Activated CD4-positive, alpha-beta T cell treated with anti-CD3 and anti-CD28 coated beads, Interleukin-2, amount 50 U/mL, for 48 hours (primary cell): Measurements from ENCODE around the gene TRPM5.
A peak's percentile ranks its signal among the peaks of the same experiment; 100 is the strongest.

Source experiments
- DNase-seq, 2 experiments: peaks; one replicate each; pipeline ENCODE4 v3.0.0-alpha.2; 2020

The TRPM5 gene

DNA sequence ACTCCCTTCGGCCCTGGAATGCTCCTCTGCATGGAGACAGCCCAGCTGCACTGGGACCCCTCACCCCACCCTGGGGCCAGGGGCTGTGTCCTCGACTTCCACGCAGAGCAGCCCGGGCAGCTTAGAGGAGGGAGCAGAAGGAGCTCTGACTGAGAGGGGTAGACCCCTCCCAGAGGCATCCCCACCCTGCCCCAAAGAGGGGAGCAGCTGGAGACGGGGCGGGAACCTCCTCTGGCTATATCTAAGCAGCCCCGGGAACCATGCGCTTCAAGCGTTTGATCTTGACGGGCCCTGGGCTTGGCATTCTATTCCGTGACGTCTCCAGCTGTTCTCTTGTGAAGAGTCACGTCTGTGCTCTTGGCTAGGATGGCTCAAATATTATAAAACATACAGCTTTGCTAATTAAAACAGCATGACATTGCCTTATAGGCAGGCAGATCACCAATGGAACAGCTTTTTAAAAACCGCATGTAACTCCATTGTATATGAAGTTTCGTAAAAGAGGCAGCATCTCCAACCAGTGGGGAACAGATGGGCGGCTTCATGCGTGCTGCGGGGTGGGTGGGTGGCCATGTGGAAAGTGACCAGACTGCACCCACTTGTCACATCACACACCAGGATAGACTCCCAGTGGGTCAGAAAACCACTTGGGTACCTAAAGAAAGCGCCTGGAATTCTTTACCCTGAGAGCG is 8.2 kb upstream of the TRPM5 start:
- DNase-seq, result no peak

DNA sequence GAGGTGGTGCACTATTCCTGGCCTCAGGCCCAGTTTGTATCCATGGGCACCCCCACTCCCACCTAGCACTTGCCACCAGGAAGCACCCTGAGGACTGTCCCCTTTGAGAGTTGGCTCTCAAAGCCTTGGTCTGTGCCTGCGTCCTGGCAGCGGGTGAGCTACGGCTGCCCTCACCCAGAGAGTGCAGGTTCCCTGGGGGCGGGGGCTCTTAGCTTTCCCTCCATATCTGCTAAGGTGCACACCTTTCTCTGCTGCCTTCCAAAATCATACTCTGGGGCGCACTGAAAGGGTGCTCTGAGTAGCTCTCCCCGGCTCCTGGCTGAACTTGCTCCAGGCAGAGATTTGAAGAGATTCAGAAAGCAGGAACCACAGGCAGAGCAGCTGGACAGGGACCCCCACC is 7.6 kb upstream of the TRPM5 start:
- DNase-seq, result no peak

- DNase-seq, result no peak
These were observed 7.0 kb upstream of the TRPM5 start for GRCh38 chr11:2451336-2451735.

DNA sequence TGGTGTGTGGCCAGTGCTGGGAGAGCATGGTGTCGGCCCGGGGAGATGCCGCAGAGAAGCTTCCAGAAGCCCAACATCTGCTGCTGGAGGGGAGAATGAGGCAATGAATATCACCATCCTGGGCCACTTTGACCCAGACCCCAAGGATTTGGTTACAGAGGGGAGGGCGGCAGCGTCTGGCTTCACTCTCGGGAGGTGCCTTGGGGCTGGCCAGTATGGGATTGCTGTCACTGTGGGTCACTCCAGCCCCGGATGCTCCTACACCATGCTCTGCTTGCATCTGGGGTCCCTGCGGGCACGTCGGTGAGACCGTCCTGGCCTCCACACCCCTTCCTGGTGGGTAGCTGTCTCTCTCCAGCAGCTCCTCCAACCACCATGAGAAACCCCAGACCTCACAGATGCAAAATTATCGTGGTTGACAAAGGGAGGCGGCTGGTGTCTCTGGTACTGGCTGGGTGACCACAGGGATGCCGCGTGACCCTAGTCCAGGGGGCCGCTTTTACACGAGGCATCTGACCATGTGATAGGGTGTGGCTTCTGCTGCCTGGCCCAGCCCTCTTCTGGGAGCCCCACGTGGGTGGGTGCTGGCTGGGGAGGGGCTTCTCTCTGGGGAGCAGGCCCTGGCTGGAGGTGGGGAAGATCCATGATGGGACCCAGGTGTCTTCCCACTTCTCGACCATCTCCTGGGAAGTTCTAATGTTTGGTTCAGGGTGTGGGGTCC is 6.2 kb upstream of the TRPM5 start:
- DNase-seq, result no peak

DNA sequence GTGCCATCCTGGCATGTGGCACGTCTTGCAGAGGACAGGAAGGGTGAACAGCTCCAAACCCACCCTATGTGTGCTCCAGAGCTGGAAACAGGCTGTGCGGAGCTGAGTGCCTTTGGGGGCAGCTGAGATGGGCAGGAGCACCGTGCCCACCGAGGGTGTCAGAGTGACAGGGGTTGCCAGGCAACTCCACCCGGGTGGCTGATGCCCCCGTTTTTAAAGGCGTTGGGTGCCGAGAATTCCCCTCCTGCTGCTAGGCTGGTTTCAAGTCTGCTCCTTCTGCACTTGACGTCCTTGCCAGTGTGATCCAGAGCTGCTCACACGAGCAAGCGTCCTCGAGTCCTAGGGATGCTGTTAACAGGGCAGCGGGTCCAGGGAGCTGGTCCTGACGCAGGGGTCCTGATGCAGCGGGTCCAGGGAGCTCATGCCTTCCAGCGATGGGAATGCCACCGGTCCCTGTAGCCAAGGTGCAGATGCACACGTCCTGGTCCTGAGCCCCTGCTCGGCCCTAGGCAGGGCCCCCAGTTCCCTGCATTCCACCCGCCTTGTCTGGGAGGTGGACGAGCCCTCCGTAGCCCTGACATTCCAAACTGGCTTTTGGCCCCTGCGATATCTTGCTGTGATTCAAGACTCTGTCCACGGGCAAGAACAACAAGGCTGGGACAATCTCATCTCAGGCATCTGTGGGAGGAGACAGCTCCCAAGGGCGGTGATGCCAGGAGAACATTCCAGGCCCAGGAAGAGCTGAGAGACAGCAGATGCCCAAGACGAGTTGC is 5.4 kb upstream of the TRPM5 start:
- no peak for DNase-seq

DNA sequence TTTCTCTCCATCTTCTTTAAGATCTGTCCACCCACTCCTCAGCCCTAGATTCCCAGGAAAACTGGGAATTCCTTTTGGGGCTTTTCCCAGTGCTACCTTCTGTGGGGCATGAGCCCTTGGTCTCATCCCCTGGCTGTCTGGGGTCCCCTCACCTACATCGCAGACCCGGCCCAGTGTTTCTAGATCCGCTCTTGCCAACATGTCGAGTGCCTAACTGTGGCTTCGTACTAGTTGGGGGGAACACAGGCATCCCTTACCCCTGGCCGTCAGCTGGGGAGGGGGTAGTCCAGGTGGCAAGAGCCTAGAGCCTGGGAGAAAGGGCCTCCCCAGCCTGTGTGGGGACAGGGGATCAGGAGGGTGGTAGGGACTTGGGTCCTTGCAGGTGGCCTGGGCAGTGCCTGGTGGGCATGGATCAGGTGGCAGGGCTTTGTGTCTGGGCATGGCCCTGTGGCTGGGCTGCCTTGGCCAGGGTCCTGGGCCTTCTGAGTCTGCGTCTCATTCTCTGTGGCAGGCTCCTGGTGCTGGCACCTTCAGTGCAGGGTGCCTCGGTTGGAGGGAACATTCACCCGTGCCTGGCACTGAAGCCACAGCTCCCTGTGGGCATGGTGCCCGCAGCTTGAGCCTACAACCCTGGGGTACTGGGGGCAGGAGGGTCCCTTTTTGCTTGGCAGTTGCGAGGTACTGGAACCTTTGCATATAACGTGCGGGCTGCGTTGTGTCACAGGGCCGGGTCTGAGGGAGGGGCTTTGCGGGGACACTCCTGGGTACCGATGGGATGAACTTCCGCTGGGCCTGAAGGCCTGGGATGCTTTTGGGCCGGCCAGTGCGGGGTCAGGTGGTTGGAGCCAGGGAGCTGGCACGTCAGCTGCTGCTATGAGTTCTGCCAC is 4.6 kb upstream of the TRPM5 start:
- DNase-seq, result no peak

DNA sequence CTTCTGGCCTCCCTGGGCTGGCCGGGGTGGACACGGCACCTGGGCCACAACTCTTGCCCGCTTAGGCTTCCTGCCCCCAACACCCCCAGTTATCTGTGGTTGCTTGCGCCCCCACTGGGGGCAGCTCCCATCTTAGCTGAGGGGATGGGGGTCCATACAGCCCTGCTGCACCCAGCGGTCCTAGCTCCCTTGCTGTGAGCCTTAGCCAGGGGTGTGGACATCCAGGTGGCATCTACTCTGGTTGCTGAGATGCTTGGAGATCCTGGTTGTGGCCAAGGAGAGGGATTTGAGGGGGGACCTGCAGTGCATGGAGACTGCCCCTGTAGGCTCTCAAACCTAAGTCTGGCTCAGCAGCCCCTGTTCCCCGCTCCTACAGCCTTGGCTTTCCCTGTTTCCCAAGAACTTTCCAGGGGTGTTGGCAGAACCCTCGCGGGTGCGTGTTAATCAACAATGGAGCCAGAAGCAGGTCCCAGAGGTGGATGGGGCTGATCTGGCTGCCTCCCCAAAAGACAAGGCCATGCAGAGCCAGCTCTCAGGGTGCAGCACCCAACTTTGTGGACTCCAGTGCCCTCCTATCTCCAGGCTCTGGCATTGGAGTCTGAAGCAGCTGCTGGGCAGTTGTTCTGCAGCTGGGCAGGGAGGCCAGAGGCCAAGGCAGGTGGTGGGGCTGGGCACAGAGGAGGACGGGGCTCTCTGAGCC is 3.8 kb upstream of the TRPM5 start:
- no peak for DNase-seq

- DNase-seq, result peak in 1 of 2 experiments; percentile 20
These were observed 3.1 kb upstream of the TRPM5 start for GRCh38 chr11:2447253-2447950.

- peak in 1 of 2 experiments; percentile 42 for DNase-seq
These were observed 2.4 kb upstream of the TRPM5 start for GRCh38 chr11:2446590-2447252.

DNA sequence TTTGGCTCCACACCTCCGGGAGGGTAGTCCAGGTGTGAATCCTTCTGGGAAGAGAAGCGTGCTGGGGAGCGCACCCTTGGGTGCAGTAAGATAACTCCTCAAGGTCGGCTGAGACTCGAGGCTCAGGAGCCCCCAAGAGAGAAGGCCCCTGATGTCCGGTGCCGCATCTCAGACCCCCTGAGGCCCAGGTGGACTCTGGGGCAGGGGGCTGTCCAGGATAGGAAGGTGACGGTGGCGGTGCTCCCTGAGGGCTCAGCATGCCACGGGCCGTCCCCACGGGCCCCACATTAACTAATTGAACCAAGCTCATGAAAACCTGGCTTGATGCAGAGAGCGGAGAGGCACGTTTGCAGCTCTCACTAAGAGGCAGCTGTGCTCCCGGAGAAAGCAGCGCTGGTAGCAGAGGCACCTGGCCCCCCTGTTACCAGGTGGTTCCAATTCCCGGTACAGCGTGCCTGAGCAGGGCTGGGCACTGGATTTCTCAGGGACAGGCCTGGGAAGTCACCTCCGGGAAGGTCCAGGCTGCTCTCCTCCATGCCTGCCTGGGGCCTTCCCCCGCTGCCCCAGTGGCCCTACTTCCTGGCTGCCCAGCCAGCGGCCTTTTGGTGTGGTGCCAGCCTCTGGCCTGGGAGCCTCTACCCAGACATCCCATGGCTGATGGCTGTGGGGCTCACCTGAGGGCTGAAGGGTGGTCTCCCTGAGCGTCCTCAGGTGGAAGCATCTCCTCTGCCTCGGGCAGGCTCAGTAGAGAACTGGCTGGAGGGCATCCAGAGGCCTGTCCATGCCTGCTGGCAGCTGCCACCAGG is 1.6 kb upstream of the TRPM5 start:
- DNase-seq, result peak in 1 of 2 experiments; percentile 10

GRCh38 chr11:2444821-2445745 is 769 bp upstream of the TRPM5 start, which contains the start of gene KCNQ1:
Gene KCNQ1, plus strand, starts transcription at chr11:2445008. Its CDS starts 91 bp downstream, at chr11:2445099.
- peak; percentile 47 to 74 for DNase-seq

DNA sequence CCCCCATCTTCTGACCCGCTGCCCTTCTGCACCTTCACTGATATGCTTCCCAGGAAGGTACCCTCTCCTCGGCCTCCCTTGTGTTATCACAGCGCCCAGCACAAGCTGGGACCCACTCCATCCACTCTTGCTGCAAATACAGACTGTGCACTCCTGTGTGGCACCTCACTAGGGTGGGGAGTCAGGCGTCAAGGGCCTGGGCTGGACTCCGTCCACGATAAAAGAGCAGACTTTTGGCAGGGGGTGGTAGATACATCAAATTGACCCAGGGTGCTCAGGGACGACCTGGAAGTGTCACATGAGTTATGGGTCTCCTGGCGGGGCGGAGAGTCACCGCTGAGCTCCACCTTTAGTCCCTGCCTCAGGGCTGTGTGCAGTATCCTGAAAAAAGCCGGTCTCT is 908 bp downstream of the TRPM5 start:
- DNase-seq, result no peak

DNA sequence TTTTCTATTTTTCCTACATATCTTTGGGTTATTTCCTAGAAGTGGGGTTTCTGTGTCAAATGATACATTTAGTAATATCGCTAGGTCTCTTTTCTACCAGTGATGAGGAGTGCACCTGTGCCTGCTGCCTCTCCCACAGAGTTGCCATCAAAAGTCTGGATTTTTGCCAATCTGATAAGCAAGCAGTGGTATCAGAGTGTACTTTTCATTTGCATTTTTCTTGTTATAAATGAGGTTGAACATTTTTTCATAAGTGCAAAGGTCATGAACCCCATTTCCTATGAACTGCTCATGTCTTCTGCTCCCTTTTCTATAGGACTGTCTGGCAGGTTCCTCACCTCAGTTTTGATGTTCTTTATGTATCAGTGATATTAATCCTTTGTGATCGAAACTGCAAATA is 1.7 kb downstream of the TRPM5 start:
- DNase-seq, result no peak

DNA sequence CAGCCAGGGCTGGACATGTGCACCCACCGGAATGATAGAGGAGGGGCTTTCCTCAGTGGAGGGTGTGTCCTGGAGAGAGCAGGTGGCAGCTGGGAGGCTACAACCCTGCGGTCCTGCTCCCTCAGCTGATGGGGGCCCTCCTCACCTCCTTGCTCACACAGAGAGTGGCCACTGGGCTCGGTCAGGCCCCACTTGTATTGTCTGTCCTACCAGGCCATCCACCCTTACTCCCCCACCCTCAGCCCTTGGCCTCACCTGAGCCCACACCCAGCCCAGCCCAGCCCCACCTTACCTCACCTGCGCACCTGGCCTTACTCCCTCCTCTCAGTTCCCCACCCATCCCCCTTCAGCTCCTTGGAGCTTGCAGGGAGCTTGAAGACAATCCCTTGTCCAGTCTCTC is 3.1 kb downstream of the TRPM5 start:
- no peak for DNase-seq

DNA sequence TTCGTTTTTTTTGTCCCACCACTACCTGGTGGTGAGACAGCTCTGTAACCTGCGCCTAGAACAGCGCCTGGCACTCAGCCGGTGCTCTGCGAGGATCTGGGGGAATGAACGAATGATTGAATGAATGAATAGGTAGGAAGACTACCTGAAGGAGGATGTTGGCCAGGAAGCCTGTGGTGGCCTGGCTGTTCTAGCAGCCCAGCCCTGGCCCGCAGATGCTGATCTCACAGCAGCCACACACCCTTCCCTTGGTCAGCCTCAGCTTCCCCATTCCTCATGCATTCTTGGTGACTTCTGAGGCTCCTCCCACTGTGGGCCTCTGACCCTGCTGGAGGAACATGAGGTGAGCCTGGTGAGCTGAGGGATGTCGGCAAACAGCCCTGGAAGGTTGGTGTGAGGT is 3.7 kb downstream of the TRPM5 start:
- DNase-seq, result no peak

DNA sequence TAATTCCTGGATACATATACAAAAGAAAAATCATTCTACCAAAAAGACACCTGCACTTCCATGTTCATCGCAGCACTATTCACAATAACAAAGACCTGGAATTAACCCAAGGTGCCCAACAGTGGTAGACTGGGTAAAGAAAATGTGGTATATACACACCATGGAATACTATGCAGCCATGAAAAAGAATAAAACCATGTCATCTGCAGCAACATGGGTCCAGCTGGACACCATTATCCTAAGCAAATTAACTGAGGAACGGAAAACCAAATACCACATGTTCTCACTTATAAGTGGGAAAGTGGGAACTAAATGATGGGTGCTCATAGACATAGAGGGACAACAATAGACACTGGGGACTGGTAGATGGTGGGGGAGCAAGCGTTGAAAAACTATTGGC is 4.5 kb downstream of the TRPM5 start:
- no peak for DNase-seq

- no peak for DNase-seq
These were observed 6.8 kb downstream of the TRPM5 start for GRCh38 chr11:2437516-2437915.

DNA sequence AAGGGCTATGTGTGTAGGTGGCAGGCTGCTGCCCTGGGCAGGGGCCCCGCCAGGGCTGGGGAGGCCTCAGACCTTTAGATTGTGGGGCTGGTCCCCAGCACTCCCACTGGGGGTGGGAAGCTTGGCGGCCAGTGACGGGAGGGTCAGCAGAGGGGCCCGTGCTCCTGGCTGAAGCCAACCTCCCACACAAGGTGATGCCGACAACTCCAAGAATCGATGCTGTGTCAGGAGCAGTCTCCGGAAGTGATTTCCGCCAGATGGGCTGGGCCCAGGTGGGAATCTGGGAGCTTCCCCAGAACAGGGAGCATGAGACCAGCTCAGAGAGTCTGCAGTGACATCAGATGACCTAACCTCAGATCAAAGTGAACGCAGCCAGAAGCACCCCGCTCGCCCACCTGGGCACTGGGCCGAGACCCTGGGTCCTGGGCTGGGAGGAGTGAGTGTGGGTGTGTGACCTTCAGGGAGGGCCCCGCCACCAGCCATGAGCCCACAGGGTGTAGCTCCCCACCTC is 7.7 kb downstream of the TRPM5 start:
- no peak for DNase-seq
